ENCODE results near the gene PCNA.

PCNA gene

GRCh38 chr20:5140195-5140594, 20.4 kb upstream of the PCNA start:
- TF ChIP-seq CTCF (IDR thresholded peaks at IDR 0.05; ENCODE audit: low read depth, low read length) = no peak

GRCh38 chr20:5136096-5136495, 16.3 kb upstream of the PCNA start:
- no peak for DNase-seq (ENCODE audit: extremely low read depth, low read depth)
- no peak for TF ChIP-seq CTCF (IDR thresholded peaks at IDR 0.05; ENCODE audit: low read depth, low read length)

More at GRCh38 chr20:5140195-5140594, 20.4 kb upstream of the PCNA start:
- no peak for DNase-seq (ENCODE audit: extremely low read depth, low read depth)

GRCh38 chr20:5135363-5136012, 15.7 kb upstream of the PCNA start:
- DNase-seq (ENCODE audit: extremely low read depth, low read depth) = no peak
- no peak for TF ChIP-seq CTCF (IDR thresholded peaks at IDR 0.05; ENCODE audit: low read depth, low read length)

- no peak for TF ChIP-seq CTCF (IDR thresholded peaks at IDR 0.05; ENCODE audit: low read depth, low read length)
- no peak for DNase-seq (ENCODE audit: extremely low read depth, low read depth)
Observed at GRCh38 chr20:5133998-5134397, 14.2 kb upstream of the PCNA start.

GRCh38 chr20:5131502-5131901, 11.7 kb upstream of the PCNA start:
- no peak for DNase-seq (ENCODE audit: extremely low read depth, low read depth)
- TF ChIP-seq CTCF (IDR thresholded peaks at IDR 0.05; ENCODE audit: low read depth, low read length) = no peak

GRCh38 chr20:5128886-5129285, 9.1 kb upstream of the PCNA start:
- no peak for DNase-seq (ENCODE audit: extremely low read depth, low read depth)
- TF ChIP-seq CTCF (IDR thresholded peaks at IDR 0.05; ENCODE audit: low read depth, low read length) = no peak

- DNase-seq (ENCODE audit: extremely low read depth, low read depth) = no peak
- no peak for TF ChIP-seq CTCF (IDR thresholded peaks at IDR 0.05; ENCODE audit: low read depth, low read length)
Observed at GRCh38 chr20:5127859-5128424, 8.2 kb upstream of the PCNA start.
